Fibroblast of pulmonary artery (primary cell): ENCODE measurements around the gene PLEKHA6.

ENCODE experiments used
- DNase-seq: peaks from one replicate; pipeline ENCODE4 v3.0.0-alpha.2; 2010; ENCODE audit warnings: low read depth
- H3K4me3 ChIP-seq: replicated peaks from 2 replicates; pipeline ENCODE4 v1.5.1; 2011; ENCODE audit warnings: low read depth, mild to moderate bottlenecking, control low read depth, low read length, moderate library complexity
- TF ChIP-seq, protein P1 (sequence below): IDR thresholded peaks from 2 replicates; pipeline ENCODE4 v1.5.1; 2011; ENCODE audit warnings: mild to moderate bottlenecking, control low read depth, low read length, inconsistent platforms; ENCODE audit errors: missing control alignments

The PLEKHA6 gene

DNA sequence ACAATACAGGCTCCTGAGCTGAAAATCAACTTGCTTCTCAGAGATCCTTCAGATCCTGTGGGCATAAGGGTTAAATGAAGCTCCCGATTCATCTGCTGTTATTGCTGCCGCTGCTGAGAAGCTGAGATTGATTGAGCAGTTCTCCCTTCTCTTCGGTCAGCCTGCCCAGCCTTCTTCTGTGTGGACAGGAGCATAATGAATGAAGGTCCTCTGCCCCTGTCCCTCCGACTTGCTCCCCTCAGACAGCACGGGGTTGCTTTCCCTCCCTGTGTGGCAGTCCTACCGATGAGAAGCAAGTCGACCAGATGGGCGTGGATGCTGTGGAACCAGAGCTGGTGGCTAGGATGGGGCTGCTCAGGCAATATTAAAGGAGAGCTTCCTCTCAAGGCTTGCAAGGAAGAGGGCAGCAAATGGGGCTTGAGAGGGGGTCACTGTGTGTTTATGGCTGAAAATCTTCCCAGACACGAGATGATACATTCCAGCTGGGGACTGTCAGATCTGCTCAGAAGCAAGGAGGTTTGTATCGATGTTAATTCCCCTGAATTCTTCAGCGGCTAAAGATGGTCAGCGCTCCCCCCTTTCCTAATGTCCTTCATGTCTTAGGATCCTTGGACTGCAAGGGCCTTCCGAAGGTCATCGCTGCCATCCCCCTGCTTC is 82.0 kb downstream of the PLEKHA6 start:
- H3K4me3 ChIP-seq: no peak overlapping the region
- TF ChIP-seq, protein P1, sequence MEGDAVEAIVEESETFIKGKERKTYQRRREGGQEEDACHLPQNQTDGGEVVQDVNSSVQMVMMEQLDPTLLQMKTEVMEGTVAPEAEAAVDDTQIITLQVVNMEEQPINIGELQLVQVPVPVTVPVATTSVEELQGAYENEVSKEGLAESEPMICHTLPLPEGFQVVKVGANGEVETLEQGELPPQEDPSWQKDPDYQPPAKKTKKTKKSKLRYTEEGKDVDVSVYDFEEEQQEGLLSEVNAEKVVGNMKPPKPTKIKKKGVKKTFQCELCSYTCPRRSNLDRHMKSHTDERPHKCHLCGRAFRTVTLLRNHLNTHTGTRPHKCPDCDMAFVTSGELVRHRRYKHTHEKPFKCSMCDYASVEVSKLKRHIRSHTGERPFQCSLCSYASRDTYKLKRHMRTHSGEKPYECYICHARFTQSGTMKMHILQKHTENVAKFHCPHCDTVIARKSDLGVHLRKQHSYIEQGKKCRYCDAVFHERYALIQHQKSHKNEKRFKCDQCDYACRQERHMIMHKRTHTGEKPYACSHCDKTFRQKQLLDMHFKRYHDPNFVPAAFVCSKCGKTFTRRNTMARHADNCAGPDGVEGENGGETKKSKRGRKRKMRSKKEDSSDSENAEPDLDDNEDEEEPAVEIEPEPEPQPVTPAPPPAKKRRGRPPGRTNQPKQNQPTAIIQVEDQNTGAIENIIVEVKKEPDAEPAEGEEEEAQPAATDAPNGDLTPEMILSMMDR: no peak
- no peak for DNase-seq

DNA sequence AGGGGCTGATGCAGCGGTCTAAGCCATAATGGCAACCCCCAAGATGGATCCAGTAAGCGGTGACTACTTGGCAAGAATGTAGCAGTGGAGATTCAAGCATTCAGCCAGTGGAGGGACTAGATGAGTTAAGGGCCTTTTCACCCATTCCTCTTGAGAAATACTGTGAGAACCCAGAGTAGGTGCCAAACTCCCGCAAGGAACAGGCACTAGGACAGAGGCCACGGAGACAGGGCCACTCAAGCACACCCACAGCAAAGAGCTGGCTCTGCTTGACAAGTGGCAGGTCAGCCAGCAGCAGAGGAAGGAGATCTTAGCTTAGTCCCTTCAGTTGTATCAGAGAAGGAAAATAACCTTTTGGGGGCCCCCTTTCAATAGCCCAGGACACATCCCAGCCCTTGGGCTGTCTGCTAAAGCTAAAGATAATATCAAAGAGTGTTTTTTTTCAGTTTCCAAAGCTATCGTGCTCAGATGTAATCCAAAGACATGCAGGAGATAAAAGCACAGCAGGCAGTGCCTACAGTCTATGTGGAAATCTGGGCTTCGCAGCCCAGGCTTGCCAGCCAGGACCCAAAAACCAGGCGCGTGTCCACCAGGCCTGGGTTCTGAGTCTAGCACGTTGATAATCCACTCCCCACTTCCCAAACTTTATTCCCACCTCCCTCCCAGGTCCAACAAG is 83.9 kb downstream of the PLEKHA6 start:
- no peak overlapping the region for H3K4me3 ChIP-seq
- TF ChIP-seq, protein P1: no peak
- no peak for DNase-seq

- no peak for DNase-seq
- TF ChIP-seq, protein P1: no peak
- no peak overlapping the region for H3K4me3 ChIP-seq
Measured at GRCh38 chr1:204274446-204274845, 85.3 kb downstream of the PLEKHA6 start.

DNA sequence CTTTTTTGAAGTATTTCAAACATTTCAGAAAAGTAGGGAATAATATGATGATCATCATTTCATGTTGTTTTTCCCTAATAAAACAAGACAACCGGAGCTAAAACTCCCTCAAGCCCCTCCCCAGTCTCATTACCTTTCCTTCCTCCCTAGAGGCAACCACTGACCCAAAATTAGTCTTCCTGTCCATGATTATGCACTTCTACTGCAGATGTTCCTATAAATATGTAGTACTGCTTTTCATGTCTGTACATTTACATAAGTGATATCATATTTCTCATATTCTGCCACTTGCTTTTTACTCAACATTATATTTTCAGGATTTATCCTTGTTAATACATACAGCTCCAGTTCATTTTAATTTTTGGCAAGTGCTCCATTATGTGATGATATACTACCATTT is 87.2 kb downstream of the PLEKHA6 start:
- TF ChIP-seq, protein P1: no peak
- no peak for DNase-seq

GRCh38 chr1:204271970-204272369 is 87.8 kb downstream of the PLEKHA6 start:
- DNase-seq: no peak
- TF ChIP-seq, protein P1: no peak
- no peak overlapping the region for H3K4me3 ChIP-seq

More for the DNA sequence above, 87.2 kb downstream of the PLEKHA6 start:
- no peak overlapping the region for H3K4me3 ChIP-seq

DNA sequence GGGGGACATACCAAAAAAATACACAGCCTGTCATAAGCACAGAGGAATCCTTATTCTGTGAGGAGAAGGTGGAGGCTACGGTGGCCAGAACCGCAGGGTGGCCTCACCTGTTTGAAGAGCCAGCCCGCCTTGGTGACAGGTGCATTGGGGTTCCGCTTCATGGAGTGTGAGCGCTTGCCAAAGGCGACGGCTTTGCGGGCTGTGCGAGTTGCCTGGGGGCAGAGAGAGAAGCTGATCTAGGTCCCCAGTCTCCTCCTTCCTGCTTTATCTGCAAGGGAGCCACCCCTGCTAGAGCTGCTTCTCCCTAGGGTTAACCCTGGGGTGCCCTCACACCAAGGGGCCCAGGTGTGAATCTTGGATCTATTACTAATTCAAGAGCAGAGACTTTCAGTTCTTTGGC is 91.6 kb downstream of the PLEKHA6 start:
- no peak for DNase-seq
- no peak overlapping the region for H3K4me3 ChIP-seq
- TF ChIP-seq, protein P1: no peak

DNA sequence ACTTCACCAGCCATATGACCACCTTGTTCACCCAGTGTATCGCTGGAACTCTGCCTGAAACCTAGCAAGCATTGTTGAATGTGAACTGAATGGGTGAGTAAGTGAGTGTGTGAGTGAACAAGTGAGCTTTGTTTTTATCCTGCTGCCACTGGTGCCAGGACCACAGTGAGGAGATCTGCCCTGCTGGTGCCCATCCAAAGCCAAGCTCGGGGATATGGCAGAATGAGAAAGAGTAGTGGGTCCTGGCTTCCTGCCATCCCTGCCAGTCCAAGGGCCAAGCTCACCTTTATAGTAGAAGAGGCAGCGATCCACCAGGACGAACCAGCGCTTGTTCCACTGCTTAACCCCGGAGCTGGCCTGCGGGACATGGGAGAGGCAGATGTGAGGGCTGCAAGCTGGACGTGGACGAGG is 92.5 kb downstream of the PLEKHA6 start:
- H3K4me3 ChIP-seq: no peak overlapping the region
- DNase-seq: no peak
- TF ChIP-seq, protein P1: no peak
